ENCODE results near the gene THBD.

Gene THBD

GRCh38 chr20:23021951-23022350 lies 27.5 kb downstream of the THBD start:
- 93 to 95% methylated on average over 2 to 4 of the region's 5 CpGs for WGBS, 2 experiments (ENCODE audit: insufficient coverage in 2 of 2)

GRCh38 chr20:23021541-23021940 lies 27.9 kb downstream of the THBD start:
- H3K9me3 ChIP-seq (ENCODE audit: control insufficient read depth, low read length) = no peaks in the 10 kb centered on the region
- peaks cover 4% of the 10 kb centered on the region for H3K4me1 ChIP-seq (ENCODE audit: control insufficient read depth, insufficient read depth, low read length, poor library complexity, severe bottlenecking)
- H3K27ac ChIP-seq (ENCODE audit: low read depth, low read length, severe bottlenecking) = no peak overlapping the region
- H3K36me3 ChIP-seq (ENCODE audit: control insufficient read depth, insufficient read depth, low read length) = no peaks in the 10 kb centered on the region
- H3K4me3 ChIP-seq (ENCODE audit: extremely low read depth, insufficient read depth, low read length, poor library complexity, severe bottlenecking) = no peak overlapping the region
- WGBS, 2 experiments (ENCODE audit: insufficient coverage in 2 of 2) = 100% methylated on average over 1 of the region's 1 CpG; no CpG with 5 or more reads in 1 of the 2 experiments

More at GRCh38 chr20:23021951-23022350, 27.5 kb downstream of the THBD start:
- H3K4me3 ChIP-seq (ENCODE audit: extremely low read depth, insufficient read depth, low read length, poor library complexity, severe bottlenecking) = no peak overlapping the region
- H3K9me3 ChIP-seq (ENCODE audit: control insufficient read depth, low read length) = no peaks in the 10 kb centered on the region
- no peaks in the 10 kb centered on the region for H3K36me3 ChIP-seq (ENCODE audit: control insufficient read depth, insufficient read depth, low read length)
- no peak overlapping the region for H3K27ac ChIP-seq (ENCODE audit: low read depth, low read length, severe bottlenecking)
- H3K4me1 ChIP-seq (ENCODE audit: control insufficient read depth, insufficient read depth, low read length, poor library complexity, severe bottlenecking) = peaks cover 4% of the 10 kb centered on the region

- no peaks in the 10 kb centered on the region for H3K36me3 ChIP-seq (ENCODE audit: control insufficient read depth, insufficient read depth, low read length)
- H3K4me3 ChIP-seq (ENCODE audit: extremely low read depth, insufficient read depth, low read length, poor library complexity, severe bottlenecking) = no peak overlapping the region
- no peaks in the 10 kb centered on the region for H3K9me3 ChIP-seq (ENCODE audit: control insufficient read depth, low read length)
- H3K27ac ChIP-seq (ENCODE audit: low read depth, low read length, severe bottlenecking) = no peak overlapping the region
- peaks cover 4% of the 10 kb centered on the region for H3K4me1 ChIP-seq (ENCODE audit: control insufficient read depth, insufficient read depth, low read length, poor library complexity, severe bottlenecking)
- 84 to 93% methylated on average over 8 to 9 of the region's 12 CpGs for WGBS, 2 experiments (ENCODE audit: insufficient coverage in 2 of 2)
These were observed 29.0 kb downstream of the THBD start for GRCh38 chr20:23020230-23021018.

- peaks cover 4% of the 10 kb centered on the region for H3K4me1 ChIP-seq (ENCODE audit: control insufficient read depth, insufficient read depth, low read length, poor library complexity, severe bottlenecking)
- H3K4me3 ChIP-seq (ENCODE audit: extremely low read depth, insufficient read depth, low read length, poor library complexity, severe bottlenecking) = no peak overlapping the region
- WGBS, 2 experiments (ENCODE audit: insufficient coverage in 2 of 2) = 86 to 88% methylated on average over 7 of the region's 7 CpGs
- no peaks in the 10 kb centered on the region for H3K36me3 ChIP-seq (ENCODE audit: control insufficient read depth, insufficient read depth, low read length)
- no peak overlapping the region for H3K27ac ChIP-seq (ENCODE audit: low read depth, low read length, severe bottlenecking)
- H3K9me3 ChIP-seq (ENCODE audit: control insufficient read depth, low read length) = no peaks in the 10 kb centered on the region
These were observed 30.1 kb downstream of the THBD start for GRCh38 chr20:23019403-23019802.

- Histone ChIP-seq H3K9me3 (ENCODE audit: control insufficient read depth, low read length) (no peaks in the 10 kb centered on the region), H3K36me3 (ENCODE audit: control insufficient read depth, insufficient read depth, low read length) (no peaks in the 10 kb centered on the region), H3K4me1 (ENCODE audit: control insufficient read depth, insufficient read depth, low read length, poor library complexity, severe bottlenecking) (peaks cover under 1% of the 10 kb centered on the region), H3K4me3 (ENCODE audit: extremely low read depth, insufficient read depth, low read length, poor library complexity, severe bottlenecking) (no peak overlapping the region), H3K27ac (ENCODE audit: low read depth, low read length, severe bottlenecking) (no peak overlapping the region)
- WGBS, 2 experiments (ENCODE audit: insufficient coverage in 2 of 2) = 91 to 95% methylated on average over 5 to 6 of the region's 11 CpGs
These were observed 30.5 kb downstream of the THBD start for GRCh38 chr20:23018941-23019340.

GRCh38 chr20:23018432-23018831 lies 31.0 kb downstream of the THBD start:
- Histone ChIP-seq H3K4me3 (ENCODE audit: extremely low read depth, insufficient read depth, low read length, poor library complexity, severe bottlenecking) (no peak overlapping the region), H3K27ac (ENCODE audit: low read depth, low read length, severe bottlenecking) (no peak overlapping the region), H3K9me3 (ENCODE audit: control insufficient read depth, low read length) (no peaks in the 10 kb centered on the region), H3K36me3 (ENCODE audit: control insufficient read depth, insufficient read depth, low read length) (no peaks in the 10 kb centered on the region), H3K4me1 (ENCODE audit: control insufficient read depth, insufficient read depth, low read length, poor library complexity, severe bottlenecking) (no peaks in the 10 kb centered on the region)

- no peak overlapping the region for H3K4me3 ChIP-seq (ENCODE audit: extremely low read depth, insufficient read depth, low read length, poor library complexity, severe bottlenecking)
- H3K9me3 ChIP-seq (ENCODE audit: control insufficient read depth, low read length) = no peaks in the 10 kb centered on the region
- H3K4me1 ChIP-seq (ENCODE audit: control insufficient read depth, insufficient read depth, low read length, poor library complexity, severe bottlenecking) = no peaks in the 10 kb centered on the region
- no peak overlapping the region for H3K27ac ChIP-seq (ENCODE audit: low read depth, low read length, severe bottlenecking)
- no peaks in the 10 kb centered on the region for H3K36me3 ChIP-seq (ENCODE audit: control insufficient read depth, insufficient read depth, low read length)
- 67 to 69% methylated on average over 1 to 2 of the region's 2 CpGs for WGBS, 2 experiments (ENCODE audit: insufficient coverage in 2 of 2)
These were observed 32.0 kb downstream of the THBD start for GRCh38 chr20:23017516-23017915.

GRCh38 chr20:23013429-23013828 lies 36.0 kb downstream of the THBD start:
- Histone ChIP-seq H3K36me3 (ENCODE audit: control insufficient read depth, insufficient read depth, low read length) (no peaks in the 10 kb centered on the region), H3K9me3 (ENCODE audit: control insufficient read depth, low read length) (no peaks in the 10 kb centered on the region), H3K4me3 (ENCODE audit: extremely low read depth, insufficient read depth, low read length, poor library complexity, severe bottlenecking) (no peak overlapping the region), H3K4me1 (ENCODE audit: control insufficient read depth, insufficient read depth, low read length, poor library complexity, severe bottlenecking) (no peaks in the 10 kb centered on the region), H3K27ac (ENCODE audit: low read depth, low read length, severe bottlenecking) (no peak overlapping the region)
- 86 to 87% methylated on average over 4 of the region's 5 CpGs for WGBS, 2 experiments (ENCODE audit: insufficient coverage in 2 of 2)

- H3K36me3 ChIP-seq (ENCODE audit: control insufficient read depth, insufficient read depth, low read length) = no peaks in the 10 kb centered on the region
- 88% methylated on average over 4 to 8 of the region's 11 CpGs for WGBS, 2 experiments (ENCODE audit: insufficient coverage in 2 of 2)
- no peak overlapping the region for H3K27ac ChIP-seq (ENCODE audit: low read depth, low read length, severe bottlenecking)
- H3K9me3 ChIP-seq (ENCODE audit: control insufficient read depth, low read length) = no peaks in the 10 kb centered on the region
- H3K4me3 ChIP-seq (ENCODE audit: extremely low read depth, insufficient read depth, low read length, poor library complexity, severe bottlenecking) = no peak overlapping the region
- no peaks in the 10 kb centered on the region for H3K4me1 ChIP-seq (ENCODE audit: control insufficient read depth, insufficient read depth, low read length, poor library complexity, severe bottlenecking)
These were observed 38.3 kb downstream of the THBD start for GRCh38 chr20:23011008-23011721.

GRCh38 chr20:23010096-23010495 lies 39.4 kb downstream of the THBD start:
- Histone ChIP-seq H3K9me3 (ENCODE audit: control insufficient read depth, low read length) (no peaks in the 10 kb centered on the region), H3K36me3 (ENCODE audit: control insufficient read depth, insufficient read depth, low read length) (no peaks in the 10 kb centered on the region), H3K4me1 (ENCODE audit: control insufficient read depth, insufficient read depth, low read length, poor library complexity, severe bottlenecking) (no peaks in the 10 kb centered on the region), H3K27ac (ENCODE audit: low read depth, low read length, severe bottlenecking) (no peak overlapping the region), H3K4me3 (ENCODE audit: extremely low read depth, insufficient read depth, low read length, poor library complexity, severe bottlenecking) (no peak overlapping the region)
- 97 to 100% methylated on average over 1 to 3 of the region's 5 CpGs for WGBS, 2 experiments (ENCODE audit: insufficient coverage in 2 of 2)

GRCh38 chr20:23009636-23010035 lies 39.8 kb downstream of the THBD start:
- Histone ChIP-seq H3K36me3 (ENCODE audit: control insufficient read depth, insufficient read depth, low read length) (no peaks in the 10 kb centered on the region), H3K4me1 (ENCODE audit: control insufficient read depth, insufficient read depth, low read length, poor library complexity, severe bottlenecking) (no peaks in the 10 kb centered on the region), H3K4me3 (ENCODE audit: extremely low read depth, insufficient read depth, low read length, poor library complexity, severe bottlenecking) (no peak overlapping the region), H3K27ac (ENCODE audit: low read depth, low read length, severe bottlenecking) (no peak overlapping the region), H3K9me3 (ENCODE audit: control insufficient read depth, low read length) (no peaks in the 10 kb centered on the region)
- 57 to 88% methylated on average over 1 to 2 of the region's 3 CpGs for WGBS, 2 experiments (ENCODE audit: insufficient coverage in 2 of 2)
